GM18517 (cell line): ENCODE measurements around the gene PIAS1.
A peak's percentile ranks its signal among the peaks of the same experiment; 100 is the strongest.
"Not testable (repeated sequence)": the region's sequence is repeated elsewhere in the genome, so short reads cannot be mapped to it uniquely, and the experiment has no call there.

ENCODE experiments used
- ATAC-seq: cut with Tn5 transposase; IDR thresholded peaks from one replicate; pipeline ENCODE4 v1.9.1; 2021; ENCODE audit warnings: mild to moderate bottlenecking, moderate library complexity; ENCODE audit not compliant: unreplicated experiment

Gene PIAS1

DNA sequence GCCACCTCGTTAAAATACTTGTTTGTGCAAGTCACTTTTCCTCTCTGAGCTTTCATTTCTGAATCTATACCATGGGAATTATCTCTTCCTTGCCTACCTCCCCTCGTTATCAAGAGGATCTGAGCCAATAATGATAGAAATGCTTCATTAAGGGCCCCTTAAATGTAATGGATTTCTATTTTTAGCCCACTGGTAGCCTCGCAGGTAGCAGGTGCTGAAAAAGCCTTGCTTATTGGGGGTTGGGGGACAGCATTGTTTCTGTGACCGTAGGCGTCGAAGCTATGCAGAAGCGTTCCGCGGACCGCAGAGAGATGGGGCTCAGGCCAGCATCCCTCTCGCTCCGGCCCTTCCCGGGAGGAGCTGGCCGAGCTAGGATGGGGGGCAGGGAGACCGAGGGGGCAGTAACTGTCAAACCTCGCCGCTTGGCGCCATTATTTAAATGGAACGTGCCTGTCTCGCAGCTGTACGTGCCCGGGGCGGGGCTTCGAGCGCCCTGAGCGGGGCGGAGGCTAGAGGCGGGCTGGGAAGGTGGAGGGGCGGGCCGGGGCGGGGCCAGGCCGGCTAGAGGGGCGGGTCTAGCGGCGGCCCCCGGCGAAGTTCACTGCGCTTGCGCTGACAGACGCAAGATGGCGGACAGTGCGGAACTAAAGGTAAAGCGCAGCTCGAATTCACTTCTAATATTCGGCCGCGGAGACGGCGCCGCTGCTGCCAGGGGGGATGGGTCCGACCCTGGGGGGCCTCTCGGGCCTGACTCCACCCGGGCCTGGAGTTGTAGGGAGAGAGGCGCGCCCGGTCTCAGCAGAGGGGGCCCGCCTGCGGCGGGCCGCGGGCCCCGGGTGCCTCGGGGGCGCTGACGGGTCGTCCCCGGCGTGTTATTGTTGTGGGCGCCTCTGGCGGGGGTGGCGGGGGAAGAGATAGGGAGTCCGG lies at the start of gene PIAS1:
PIAS1 (plus strand) TSS at position 615 of the 927 bp plus-strand sequence; CDS start at position 627, 12 bp downstream.
- ATAC-seq = peak; percentile 76

DNA sequence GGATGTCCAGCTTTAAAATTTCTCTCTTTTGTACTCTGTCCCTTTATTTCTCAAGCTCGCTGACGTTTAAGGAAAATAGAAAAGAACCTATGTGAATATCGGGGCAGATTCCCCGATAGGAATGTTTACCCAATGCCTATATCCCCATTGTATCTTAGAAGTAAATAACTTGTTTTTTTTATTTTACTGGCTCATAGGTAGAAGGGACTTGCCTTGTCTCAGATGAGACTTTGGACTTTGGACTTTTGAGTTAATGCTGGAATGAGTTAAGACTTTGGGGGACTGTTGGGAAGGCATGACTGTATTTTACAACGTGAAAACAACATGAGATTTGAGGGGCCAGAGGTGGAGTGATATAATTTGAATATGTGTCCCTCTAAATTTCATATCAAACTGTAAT lies 46.5 kb upstream of the PIAS1 start:
- not testable (repeated sequence) for ATAC-seq

DNA sequence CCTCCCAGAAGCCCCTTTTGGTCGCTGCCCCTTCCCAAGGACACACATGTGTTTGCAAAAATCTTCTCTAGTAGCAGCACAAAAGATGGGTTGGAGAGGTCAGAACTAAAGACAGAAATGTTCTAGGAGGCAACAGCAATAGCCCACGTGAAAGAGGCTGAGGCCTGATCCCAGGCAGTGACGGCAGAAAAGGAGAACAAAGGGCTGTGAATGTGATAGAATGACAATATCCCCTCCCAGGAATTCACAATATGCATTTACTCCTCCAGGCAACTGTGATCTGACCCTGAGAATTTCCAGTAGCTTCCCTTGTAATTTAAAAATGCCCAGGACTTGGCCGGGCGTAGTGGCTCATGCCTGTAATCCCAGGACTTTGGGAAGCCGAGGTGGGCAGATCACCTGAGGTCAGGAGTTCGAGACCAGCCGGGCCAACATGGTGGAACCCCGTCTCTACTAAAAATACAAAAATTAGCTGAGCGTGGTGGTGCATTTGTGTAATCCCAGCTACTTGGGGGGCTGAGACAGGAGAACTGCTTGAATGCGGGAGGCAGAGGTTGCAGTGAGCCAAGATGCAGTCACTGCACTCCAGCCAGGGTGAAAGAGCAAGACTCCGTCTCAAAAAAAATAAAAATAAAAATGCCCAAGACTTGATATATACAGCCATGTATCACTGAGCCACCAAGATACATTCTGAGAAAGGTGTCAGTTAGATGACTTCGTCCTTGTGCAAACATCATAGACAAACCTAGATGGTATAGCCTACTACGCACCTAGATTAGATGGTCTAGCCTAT lies 43.6 kb upstream of the PIAS1 start:
- no peak for ATAC-seq

DNA sequence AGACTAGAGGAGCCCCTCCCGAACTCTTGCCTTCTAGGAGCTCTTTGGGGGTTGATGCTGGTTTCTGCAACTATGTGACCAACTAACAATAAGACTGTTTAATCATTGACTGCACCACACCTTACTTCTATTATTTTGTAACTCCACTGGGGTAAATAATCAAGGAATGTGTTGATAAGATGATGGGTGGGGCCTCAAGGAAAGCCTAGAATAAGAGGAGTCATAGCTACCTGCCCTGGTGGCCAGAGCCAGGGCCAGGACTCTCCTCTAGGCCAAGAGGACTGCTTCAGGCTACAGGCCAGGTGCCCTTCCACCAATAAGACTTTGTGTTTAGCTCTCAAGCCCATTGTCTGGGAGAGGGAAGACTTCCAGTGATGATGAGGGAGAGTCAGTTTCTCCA lies 41.2 kb upstream of the PIAS1 start:
- no peak for ATAC-seq

DNA sequence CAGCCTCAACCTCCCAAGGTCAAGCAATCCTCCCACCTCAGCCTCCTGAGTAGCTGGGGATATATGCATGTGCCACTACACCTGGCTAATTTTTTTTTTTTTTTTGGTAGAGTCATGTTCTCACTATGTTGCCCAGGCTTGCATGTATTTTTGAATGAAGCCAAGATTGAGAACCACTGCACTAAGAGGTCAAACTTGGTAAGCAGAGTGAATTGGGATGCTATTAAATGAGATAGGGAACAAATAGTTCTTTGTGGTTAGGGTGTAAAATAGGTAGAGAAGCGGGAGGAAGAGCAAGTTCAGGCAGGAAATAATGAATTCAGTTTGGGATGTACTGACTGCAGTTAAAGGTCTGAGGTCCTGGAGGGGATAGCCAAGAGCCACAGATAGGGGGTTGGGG lies 39.9 kb upstream of the PIAS1 start:
- ATAC-seq = no peak

DNA sequence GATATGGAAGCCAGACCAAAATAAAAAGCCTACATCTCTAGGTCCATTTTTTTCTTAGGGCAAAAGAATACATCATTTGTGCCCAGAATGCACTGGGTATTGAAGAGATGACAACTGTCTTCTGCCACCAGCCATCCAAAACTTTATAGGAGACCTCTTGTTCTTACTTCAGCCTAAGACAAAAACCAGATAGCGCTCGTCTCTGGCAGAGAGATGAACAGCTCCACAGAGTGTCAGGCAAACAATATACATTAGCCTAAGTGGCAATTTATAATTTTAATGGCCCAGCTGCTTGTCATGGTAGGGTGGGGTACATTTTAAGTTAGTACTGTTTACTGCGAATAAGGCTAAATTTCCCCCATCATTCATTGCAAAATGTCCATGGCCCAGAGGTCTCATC lies 38.9 kb upstream of the PIAS1 start:
- ATAC-seq = no peak

DNA sequence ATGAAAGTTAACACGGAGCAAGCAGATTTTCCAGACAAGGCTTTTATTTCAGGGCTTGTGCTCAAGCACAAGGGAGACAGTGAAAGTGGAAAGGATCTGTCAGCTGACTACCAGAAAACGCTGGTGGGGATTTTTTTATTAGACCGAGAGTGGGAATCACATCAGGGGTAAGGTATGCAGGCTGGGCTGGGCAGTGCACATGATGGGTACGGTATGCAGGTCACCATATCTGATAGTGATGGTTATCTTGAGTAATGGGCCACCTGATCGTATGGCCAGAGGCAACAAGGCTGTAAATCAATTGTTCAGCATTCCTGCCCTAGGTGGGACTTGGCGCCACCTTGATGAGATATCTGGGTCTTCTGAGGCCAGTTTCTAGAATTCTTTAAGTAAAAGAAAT lies 36.9 kb upstream of the PIAS1 start:
- ATAC-seq = no peak

DNA sequence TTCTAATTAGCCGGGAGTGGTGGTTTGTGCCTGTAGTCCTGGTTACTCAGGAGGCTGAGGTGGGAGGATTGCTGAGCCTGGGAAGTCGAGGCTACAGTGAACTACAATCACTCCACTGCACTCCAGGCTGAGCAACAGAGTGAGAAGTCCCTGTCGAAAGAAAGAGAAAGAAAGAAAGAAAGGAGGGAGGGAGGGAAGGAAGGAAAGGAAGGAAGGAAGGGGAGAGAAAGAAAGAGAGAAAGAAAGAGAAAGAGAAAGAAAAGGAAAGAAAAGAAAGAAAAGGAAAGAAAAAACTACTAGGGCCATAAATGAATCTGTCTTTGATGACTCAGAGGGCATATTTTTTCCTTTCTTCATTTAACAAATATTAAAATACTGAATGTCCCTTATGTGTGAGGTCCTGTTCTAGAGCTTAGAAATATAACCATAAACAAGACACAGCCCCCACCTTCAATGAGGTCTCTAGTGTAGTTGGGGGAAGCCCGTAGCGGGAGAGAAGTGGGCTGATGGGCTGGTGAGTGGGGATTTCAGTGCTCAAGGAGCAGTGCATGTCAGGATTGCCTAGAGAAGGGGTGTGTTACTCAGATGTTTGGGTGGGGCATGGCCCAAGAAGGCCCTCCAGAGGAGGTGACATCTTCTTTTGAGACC lies 35.2 kb upstream of the PIAS1 start:
- ATAC-seq = no peak

DNA sequence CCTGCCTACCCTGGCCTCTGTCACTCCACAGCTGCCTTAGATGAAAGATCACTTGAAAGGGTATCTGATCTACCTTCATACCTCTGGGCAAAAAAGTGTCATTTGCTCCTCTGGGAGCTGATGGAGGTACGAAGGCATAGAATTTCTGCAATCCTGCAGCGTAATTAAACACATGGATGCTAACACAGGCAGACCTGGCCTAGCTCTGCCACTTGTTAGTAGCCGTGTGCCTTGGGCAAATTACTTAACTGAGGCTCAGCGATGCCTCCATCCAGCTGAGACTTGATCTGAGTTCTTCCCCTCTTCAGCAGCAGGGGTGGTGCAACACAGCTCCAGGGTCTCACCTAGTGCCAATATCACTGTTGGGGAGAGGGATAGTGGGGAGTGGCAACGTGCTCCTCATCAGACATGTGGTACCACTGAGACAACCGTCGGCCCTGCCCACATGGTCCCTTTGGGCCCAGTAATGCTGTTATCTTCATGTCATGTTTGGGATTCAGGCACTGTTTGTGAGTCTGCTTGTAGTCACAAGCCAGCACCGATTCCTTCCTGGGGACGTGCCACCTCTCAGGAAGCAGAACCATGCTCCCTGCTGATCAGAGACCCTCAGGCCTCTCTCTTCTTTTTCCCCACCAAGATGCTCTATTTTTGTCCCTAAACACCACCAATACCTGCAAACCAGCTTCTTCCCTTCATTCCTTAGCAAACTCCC lies 34.1 kb upstream of the PIAS1 start:
- ATAC-seq = no peak

DNA sequence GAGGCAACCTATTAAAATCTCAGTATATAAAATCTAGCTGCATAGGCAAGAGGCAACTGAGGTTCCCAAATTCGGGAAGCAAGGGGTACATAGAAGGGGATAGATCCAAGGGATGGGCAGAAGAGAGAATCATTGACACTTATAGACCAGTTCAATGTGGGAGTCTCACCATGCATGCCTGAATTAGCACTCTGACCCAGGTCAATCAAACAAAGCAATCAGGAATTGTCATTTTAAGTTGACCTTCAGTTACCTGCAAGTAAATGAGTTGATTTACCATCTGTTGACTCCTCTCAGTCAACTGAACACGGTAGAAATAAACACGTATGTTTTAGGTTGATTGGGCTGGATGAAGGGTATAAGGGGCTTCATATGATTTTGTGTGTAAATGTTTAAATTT lies 33.4 kb upstream of the PIAS1 start:
- no peak for ATAC-seq

DNA sequence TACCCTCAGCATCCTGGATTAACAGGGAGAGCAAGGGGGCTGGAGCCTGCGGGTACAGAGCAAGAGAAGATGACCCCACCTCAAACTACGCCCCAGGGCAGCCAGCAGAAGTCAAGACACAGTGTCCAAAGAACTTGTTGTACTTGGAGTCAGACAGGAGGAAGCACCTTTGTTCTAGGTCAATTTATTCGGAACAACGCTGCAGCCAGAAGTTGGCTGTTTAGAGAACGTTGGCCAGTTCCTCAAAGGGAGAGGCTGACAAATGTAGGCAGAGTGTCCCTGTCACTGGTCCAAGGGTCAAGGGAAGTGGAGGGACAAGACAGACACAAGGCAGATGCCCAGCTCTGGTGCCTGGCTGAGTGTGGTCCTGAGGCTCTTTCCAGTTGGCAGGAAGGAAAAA lies 32.1 kb upstream of the PIAS1 start:
- ATAC-seq = no peak

DNA sequence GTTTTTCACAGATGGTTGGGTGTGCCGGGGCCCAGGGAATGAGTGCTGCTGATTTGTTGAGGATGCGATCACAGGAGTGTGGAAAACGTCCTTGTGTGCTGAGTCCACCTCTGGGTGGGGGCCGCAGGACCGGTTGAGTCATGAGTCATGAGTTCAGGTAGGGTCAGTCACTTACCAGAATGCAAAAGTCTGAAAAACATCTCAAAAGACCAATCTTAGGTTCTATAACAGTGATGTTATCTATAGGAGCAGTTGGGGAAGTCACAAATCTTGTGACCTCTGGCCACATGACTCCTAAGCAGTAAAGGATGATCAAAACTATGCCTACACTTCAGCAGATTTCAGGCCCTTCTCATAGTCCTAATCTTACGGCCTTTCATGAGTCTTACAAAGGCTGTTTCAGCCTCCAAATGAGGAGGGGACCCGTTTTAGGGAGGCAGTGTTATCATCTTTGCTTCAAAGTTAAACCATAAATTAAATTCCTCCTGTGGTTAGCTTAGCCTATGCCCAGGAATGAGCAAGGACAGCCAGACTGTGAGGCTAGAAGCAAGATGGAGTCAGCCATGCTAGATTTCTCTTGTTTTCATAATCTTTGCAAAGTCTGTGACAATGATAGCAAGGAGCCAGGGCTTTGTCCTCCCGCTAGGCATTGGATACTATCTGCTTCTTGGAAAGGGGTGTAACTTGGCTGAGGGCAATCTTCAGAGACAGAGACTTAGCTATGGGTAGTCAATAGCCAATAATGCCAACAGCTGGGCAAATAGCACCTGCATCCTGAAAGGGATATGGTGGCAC lies 30.6 kb upstream of the PIAS1 start:
- ATAC-seq = no peak

DNA sequence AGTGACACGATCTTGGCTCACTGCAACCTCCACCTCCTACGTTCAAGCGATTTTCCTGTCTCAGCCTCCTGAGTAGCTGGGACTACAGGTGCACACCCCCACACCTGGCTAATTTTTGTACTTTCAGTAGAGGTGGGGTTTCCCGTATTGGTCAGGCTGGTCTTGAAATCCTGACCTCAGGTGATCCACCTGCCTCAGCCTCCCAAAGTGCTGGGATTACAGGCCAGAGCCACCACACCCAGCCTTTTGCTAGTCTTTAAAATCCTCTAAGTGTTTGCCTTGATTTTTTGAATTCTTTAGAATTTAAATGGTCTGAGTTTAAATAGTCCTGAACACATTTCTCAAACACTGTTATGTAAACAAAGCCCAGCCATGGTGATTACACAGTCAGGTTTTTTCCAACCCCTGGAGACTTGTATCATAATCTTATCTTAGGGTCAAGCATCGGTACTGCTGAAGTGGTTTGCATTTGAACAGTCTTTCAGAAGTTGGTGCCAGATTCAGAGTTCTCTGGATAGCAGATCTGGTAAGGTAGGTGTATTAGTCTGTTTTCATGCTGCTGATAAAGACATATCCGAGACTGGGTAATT lies 28.2 kb upstream of the PIAS1 start:
- ATAC-seq = no peak

DNA sequence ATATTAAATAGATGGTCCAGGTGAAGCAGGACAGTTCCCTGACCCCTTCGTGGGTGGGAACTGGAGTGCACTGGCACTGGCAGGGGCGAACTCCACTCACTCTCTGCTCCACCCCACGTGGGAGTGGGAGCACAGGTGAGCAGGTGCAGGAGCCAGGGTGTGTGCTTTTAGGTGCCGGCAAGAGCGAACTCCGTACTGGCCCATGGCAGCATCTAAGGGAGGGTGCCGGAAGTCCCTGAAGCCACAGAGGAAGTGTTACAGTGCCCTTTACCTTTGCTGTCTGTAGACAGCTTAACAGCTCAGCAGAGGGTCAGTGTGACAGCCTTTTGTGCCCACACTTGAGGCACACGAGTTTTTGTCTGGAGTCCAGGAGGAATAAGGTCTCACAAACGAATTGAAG lies 26.7 kb upstream of the PIAS1 start:
- ATAC-seq = no peak

DNA sequence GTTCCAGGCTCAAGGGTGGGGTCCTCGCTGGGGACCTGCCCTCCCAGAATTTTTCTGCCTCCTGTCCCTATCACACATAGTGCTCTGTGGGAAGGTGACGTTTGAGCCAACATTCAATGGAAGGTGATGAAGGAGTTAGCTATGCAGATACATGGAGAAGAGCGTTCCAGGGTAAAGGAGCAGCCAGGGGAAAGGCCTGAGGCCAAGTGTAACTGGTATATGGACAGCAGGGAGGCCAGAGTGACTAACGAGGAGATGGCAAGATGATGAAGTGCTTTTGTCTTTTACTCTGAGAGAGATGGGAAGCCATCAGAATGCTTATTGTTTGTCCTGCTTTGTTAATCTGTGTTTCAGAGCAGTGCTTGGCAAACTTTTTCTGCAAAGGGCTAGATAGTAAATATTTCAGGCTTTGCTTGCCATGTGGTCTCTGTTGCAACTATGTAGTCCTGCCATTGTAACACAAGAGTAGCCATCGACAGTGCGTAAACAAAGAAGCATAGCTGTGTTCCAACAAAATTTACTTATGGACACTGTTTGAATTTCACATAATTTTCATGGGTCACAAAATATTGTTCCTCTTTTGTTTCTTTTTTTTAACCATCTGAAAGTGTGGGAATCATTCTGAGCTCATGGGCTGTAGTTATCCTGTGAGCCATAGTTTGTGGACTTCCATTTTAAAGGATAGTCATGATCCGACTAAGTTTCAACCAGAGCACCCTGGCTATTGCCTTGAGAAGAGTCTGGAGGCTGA lies 25.8 kb upstream of the PIAS1 start:
- no peak for ATAC-seq

DNA sequence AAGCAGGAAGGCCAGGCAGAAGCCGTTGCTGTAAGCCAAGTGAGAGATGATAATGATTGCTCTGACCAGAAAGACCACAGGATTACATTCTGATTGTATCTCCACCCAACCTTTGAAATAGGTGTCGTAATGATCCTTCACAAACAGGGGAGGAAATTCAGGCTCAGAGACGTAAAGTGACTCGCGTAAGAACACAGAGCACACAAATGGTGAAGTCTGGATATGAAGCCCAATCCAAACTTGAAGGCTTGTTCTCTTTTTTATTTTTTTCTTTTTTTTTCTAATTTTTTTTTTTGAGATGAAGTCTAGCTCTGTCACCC lies 25.3 kb upstream of the PIAS1 start:
- no peak for ATAC-seq

DNA sequence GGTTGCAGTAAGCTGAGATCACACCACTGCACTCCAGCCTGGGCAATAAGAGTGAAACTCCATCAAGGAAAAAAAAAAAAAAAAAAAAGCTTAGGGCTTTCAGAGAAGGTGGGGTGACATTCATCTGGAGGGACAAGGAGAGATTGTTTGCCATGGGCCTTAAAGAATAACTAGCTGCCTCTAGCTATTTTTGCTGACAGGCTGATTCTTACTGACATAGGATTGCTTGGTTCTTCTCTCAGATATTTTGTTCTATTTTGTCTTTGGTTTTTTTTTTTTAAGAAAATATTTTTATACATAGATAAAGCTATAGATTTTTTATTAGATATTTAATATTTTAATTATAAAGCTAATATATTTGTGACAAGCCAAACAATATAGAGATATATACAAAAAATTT lies 24.2 kb upstream of the PIAS1 start:
- ATAC-seq = no peak

DNA sequence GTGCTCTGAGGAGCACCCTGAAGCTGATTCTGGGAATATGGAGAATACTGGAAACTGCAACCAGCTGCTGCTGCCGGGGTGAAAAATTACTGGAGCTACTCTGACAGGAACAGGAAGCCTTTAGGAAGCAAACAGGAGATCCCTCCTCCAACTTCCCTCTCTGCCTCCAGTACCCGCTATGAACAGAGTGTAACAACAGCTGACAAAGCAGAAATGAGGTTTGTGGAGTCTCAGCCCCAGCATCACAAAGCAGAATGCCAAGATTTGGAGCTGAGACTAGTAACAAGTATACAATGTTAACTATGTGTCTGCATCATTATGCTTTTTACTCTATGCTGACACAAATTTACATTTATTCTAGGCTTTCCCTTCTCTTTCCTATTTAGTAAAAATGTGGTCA lies 22.7 kb upstream of the PIAS1 start:
- ATAC-seq = no peak

DNA sequence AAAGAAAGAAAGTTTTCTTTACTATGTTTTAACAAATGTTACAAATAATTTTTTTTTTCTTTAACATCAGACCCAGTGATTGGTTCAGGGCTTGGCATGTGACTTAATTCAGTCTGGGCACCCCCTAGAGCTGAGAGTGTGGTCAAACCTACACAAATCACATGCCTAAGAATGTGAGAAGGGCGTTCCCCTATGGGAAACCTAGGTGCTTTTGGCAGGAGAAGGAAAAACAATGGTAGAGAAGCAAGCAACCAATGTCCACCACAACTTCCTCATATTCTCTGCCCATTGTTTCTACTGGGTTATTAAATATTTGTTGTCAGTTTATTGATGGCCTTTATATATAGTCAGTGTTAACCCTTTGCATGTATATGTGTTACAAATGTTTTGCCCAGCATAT lies 21.4 kb upstream of the PIAS1 start:
- no peak for ATAC-seq
